ENCODE measurements around the gene ARSK. TPM values are rescaled to one million over a fixed set of nuclear protein-coding genes. Genes with fewer than 3 reads are reported as not detected.

ARSK gene
- total and polyA plus RNA-seq, 2 donors (not counting 1 experiment from before 2014, with no cell fraction given): 3.7 to 5.1 TPM

DNA sequence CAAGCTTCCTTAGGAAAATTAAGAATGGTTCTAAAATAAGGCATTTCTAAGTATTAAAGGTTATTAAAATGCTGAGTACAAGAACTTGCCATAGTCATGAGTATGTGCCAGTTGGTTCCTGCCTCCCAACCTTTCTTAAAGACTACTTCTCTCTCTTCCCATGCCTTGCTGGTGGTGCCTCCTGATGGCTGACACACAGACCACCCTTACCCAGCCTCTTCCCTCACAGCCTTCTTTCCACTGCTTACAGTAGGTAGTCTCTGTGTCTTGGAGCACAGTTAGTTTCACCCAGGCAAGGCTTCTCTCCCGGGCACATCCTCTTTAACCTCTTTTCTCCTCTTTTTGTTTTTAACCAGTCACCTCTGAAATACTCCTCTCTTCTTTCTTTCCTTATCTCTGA, 44.4 kb downstream of the ARSK start:
- Histone ChIP-seq H4K20me1 (ENCODE audit: control insufficient read depth, insufficient read depth, low read length, poor library complexity, severe bottlenecking) (no peaks in the 10 kb centered on the region), H2AFZ (ENCODE audit: insufficient read depth, low read depth, low read length, poor library complexity, severe bottlenecking) (no peak overlapping the region), H3K9me3 (ENCODE audit: control extremely low read depth in 1 of 3, control insufficient read depth in 2 of 3, insufficient read depth in 1 of 3, low read length in 2 of 3) (no peaks in the 10 kb centered on the region), H3K4me3 (ENCODE audit: control extremely low read depth in 1 of 5, extremely low read depth in 1 of 5, insufficient read depth in 1 of 5, low read depth in 2 of 5, low read length in 4 of 5) (no peak overlapping the region), H3K27ac (ENCODE audit: low read length in 2 of 2) (no peak overlapping the region), H3K9ac (ENCODE audit: low read length) (no peak overlapping the region), H3K4me2 (replicated peaks; ENCODE audit: low read depth, low read length, poor library complexity, severe bottlenecking) (no peak overlapping the region), H3K79me2 (ENCODE audit: control insufficient read depth, insufficient read depth, low read length) (no peaks in the 10 kb centered on the region), H3K27me3 (replicated peaks in 1 of 4; ENCODE audit: control extremely low read depth in 1 of 4, control insufficient read depth in 3 of 4, insufficient read depth in 4 of 4, low read length in 3 of 4) (no peaks in the 10 kb centered on the region), H3K36me3 (replicated peaks in 1 of 2; ENCODE audit: control extremely low read depth in 1 of 2, control insufficient read depth in 1 of 2, extremely low read depth in 1 of 2, insufficient read depth in 2 of 2, low read length in 1 of 2) (peaks cover 0 to 3% of the 10 kb centered on the region in 2 experiments), H3K4me1 (ENCODE audit: control insufficient read depth in 2 of 2, insufficient read depth in 2 of 2, low read length in 2 of 2) (no peaks in the 10 kb centered on the region)
- ChIA-PET CTCF (no interaction called here), POLR2A (no interaction called here)
- Mint-ChIP-seq H3K4me1 (no peaks in the 10 kb centered on the region), H3K9me3 (ENCODE audit: insufficient read depth) (no peaks in the 10 kb centered on the region), H3K27me3 (no peaks in the 10 kb centered on the region), H3K4me3 (no peak overlapping the region), H3K27ac (no peak overlapping the region)
- intact Hi-C loops (cut with micrococcal nuclease): no loop called here
- DNase-seq (no peak), ATAC-seq (ENCODE audit: low read depth) (no peak)
- no CpG with 5 or more reads among the region's 1 CpG for WGBS (ENCODE audit: insufficient coverage)
- no peak for TF ChIP-seq EZH2 (IDR thresholded peaks at IDR 0.05; ENCODE audit: borderline replicate concordance, insufficient read depth, low read depth, low read length, poor library complexity, severe bottlenecking)
- no peak for TF ChIP-seq CTCF (IDR thresholded peaks at IDR 0.05)

- Histone ChIP-seq H4K20me1 (ENCODE audit: control insufficient read depth, insufficient read depth, low read length, poor library complexity, severe bottlenecking) (no peaks in the 10 kb centered on the region), H3K79me2 (ENCODE audit: control insufficient read depth, insufficient read depth, low read length) (no peaks in the 10 kb centered on the region), H3K9me3 (ENCODE audit: control extremely low read depth in 1 of 3, control insufficient read depth in 2 of 3, insufficient read depth in 1 of 3, low read length in 2 of 3) (no peaks in the 10 kb centered on the region), H3K27me3 (replicated peaks in 1 of 4; ENCODE audit: control extremely low read depth in 1 of 4, control insufficient read depth in 3 of 4, insufficient read depth in 4 of 4, low read length in 3 of 4) (no peaks in the 10 kb centered on the region), H3K27ac (ENCODE audit: low read length in 2 of 2) (no peak overlapping the region), H3K4me3 (ENCODE audit: control extremely low read depth in 1 of 5, extremely low read depth in 1 of 5, insufficient read depth in 1 of 5, low read depth in 2 of 5, low read length in 4 of 5) (no peak overlapping the region), H2AFZ (ENCODE audit: insufficient read depth, low read depth, low read length, poor library complexity, severe bottlenecking) (no peak overlapping the region), H3K36me3 (replicated peaks in 1 of 2; ENCODE audit: control extremely low read depth in 1 of 2, control insufficient read depth in 1 of 2, extremely low read depth in 1 of 2, insufficient read depth in 2 of 2, low read length in 1 of 2) (peaks cover 0 to 3% of the 10 kb centered on the region in 2 experiments), H3K4me1 (ENCODE audit: control insufficient read depth in 2 of 2, insufficient read depth in 2 of 2, low read length in 2 of 2) (no peaks in the 10 kb centered on the region), H3K9ac (ENCODE audit: low read length) (no peak overlapping the region), H3K4me2 (replicated peaks; ENCODE audit: low read depth, low read length, poor library complexity, severe bottlenecking) (no peak overlapping the region)
- Mint-ChIP-seq H3K4me1 (no peaks in the 10 kb centered on the region), H3K9me3 (ENCODE audit: insufficient read depth) (no peaks in the 10 kb centered on the region), H3K27ac (no peak overlapping the region), H3K4me3 (no peak overlapping the region), H3K27me3 (no peaks in the 10 kb centered on the region)
- no peak for TF ChIP-seq EZH2 (IDR thresholded peaks at IDR 0.05; ENCODE audit: borderline replicate concordance, insufficient read depth, low read depth, low read length, poor library complexity, severe bottlenecking)
- TF ChIP-seq CTCF (IDR thresholded peaks at IDR 0.05): no peak
- ATAC-seq (ENCODE audit: low read depth) (no peak), DNase-seq (no peak)
- intact Hi-C loops (cut with micrococcal nuclease): no loop called here
- ChIA-PET CTCF (no interaction called here), POLR2A (no interaction called here)
- WGBS (ENCODE audit: insufficient coverage): no CpG with 5 or more reads among the region's 1 CpG
Measured at GRCh38 chr5:95600557-95600956, 45.7 kb downstream of the ARSK start.

Measured in B cell (primary cell).